Uterus (tissue), 4 donors: ENCODE results near the gene ASIC3. TPM values are rescaled to one million over a fixed set of nuclear protein-coding genes. Genes with fewer than 3 reads are reported as not detected.

Experiments used
- DNase-seq, 2 donors: peaks; one replicate each; pipeline ENCODE4 v3.0.0-alpha.2; 2019 to 2020
- H3K27ac ChIP-seq, 2 donors: fragments of 200-600 bp; sonication (generic); 1 replicate in 1 of 2; 2 replicates in 1 of 2; pipeline ENCODE4 v1.5.1; 2016 to 2018
- H3K27me3 ChIP-seq, 2 donors: fragments of 200-600 bp; sonication (generic); one replicate each; pipeline ENCODE4 v1.5.1; 2018 to 2019; ENCODE audit warnings: control low read depth in 1 of 2
- H3K36me3 ChIP-seq, 2 donors: fragments of 200-600 bp; sonication (generic); one replicate each; pipeline ENCODE4 v1.5.1; 2019; ENCODE audit warnings: control low read depth in 1 of 2
- H3K4me1 ChIP-seq, 2 donors: fragments of 200-600 bp; sonication (generic); one replicate each; pipeline ENCODE4 v1.5.1; 2018 to 2019; ENCODE audit warnings: control low read depth in 1 of 2
- H3K4me3 ChIP-seq, 2 donors: fragments of 200-600 bp; sonication (generic); 1 replicate in 1 of 2; 2 replicates in 1 of 2; pipeline ENCODE4 v1.5.1; 2018 to 2019; ENCODE audit warnings: mild to moderate bottlenecking in 1 of 2
- H3K9me3 ChIP-seq, 2 donors: fragments of 200-600 bp; sonication (generic); one replicate each; pipeline ENCODE4 v1.5.1; 2019; ENCODE audit warnings: control low read depth in 1 of 2
- POLR2A ChIP-seq, 2 donors: fragments of 450-650 bp; IDR thresholded peaks; one replicate each; pipeline ENCODE4 v1.6.1; 2016; ENCODE audit warnings: antibody characterized with exemption in 2 of 2, mild to moderate bottlenecking in 1 of 2, moderate library complexity in 1 of 2
- intact Hi-C: fragments of 100-400 bp; cut with DNase I; formaldehyde crosslinking; loops from one replicate; pipeline ENCODE4 v1.15.1; 2023; ENCODE audit warnings: low total_unique reads
- total RNA-seq, 4 donors: library from RNA; depleted of rRNA in 3 of 4; stranded (reverse); fragments of >200 nt in 3 of 4; gene quantifications; one replicate each; pipeline versions ENCODE4 v1.1.0 to v1.2.4, GENCODE V29; 2014 to 2023
- TF ChIP-seq, protein P1 (sequence below), 4 experiments: fragments of 200-600 bp in 2 of 4; fragments of 450-650 bp in 2 of 4; sonication (generic) in 2 of 4; IDR thresholded peaks; one replicate each; pipeline ENCODE4 v1.5.1; 2016 to 2019; ENCODE audit warnings: antibody characterized with exemption in 4 of 4, mild to moderate bottlenecking in 2 of 4, moderate library complexity in 1 of 4
- donor health status: DM: yes; HTN: yes; CAD: no.

ASIC3 gene
- total RNA-seq, 4 donors from 2014 or later, result 1.0 to 16.8 (median 1.3) TPM; not detected in 1

DNA sequence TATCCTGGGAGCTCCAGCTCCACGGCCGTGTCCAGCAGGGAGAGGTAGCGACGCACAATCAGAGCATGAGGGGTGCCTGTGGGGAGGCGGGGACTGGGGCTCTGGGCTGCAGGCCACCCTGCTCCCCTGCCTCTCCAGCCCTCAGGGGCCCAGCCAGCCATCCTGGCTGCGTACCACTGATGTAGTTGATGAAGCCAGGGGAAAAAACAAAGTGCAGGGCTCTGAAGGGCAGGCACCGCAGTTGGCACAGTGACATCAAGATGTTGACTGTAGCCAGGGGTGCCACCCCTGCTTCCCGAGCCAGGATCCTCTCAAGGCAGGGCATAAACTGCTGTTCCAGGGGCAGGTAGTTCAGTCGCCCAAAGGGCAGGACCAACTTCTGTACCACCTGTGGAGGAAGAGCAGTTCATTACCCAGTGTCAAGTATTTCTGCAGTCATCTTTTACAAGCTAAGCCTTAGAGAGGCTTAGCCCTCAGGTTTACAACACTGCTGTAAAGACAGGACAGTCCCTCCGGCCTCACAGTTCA lies 29.4 kb downstream of the ASIC3 start:
- intact Hi-C loops, result no loop called here
- H3K9me3 ChIP-seq, result no peaks in the 10 kb centered on the region
- no peaks in the 10 kb centered on the region for H3K27me3 ChIP-seq
- H3K4me1 ChIP-seq, result peaks cover 0 to 26% of the 10 kb centered on the region in 2 donors
- no peak for DNase-seq
- no peaks in the 10 kb centered on the region for H3K36me3 ChIP-seq
- no peak overlapping the region for H3K27ac ChIP-seq
- TF ChIP-seq, protein P1, sequence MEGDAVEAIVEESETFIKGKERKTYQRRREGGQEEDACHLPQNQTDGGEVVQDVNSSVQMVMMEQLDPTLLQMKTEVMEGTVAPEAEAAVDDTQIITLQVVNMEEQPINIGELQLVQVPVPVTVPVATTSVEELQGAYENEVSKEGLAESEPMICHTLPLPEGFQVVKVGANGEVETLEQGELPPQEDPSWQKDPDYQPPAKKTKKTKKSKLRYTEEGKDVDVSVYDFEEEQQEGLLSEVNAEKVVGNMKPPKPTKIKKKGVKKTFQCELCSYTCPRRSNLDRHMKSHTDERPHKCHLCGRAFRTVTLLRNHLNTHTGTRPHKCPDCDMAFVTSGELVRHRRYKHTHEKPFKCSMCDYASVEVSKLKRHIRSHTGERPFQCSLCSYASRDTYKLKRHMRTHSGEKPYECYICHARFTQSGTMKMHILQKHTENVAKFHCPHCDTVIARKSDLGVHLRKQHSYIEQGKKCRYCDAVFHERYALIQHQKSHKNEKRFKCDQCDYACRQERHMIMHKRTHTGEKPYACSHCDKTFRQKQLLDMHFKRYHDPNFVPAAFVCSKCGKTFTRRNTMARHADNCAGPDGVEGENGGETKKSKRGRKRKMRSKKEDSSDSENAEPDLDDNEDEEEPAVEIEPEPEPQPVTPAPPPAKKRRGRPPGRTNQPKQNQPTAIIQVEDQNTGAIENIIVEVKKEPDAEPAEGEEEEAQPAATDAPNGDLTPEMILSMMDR (IDR thresholded peaks at IDR 0.05), result no peak
- TF ChIP-seq POLR2A (IDR thresholded peaks at IDR 0.05), result no peak
- no peak overlapping the region for H3K4me3 ChIP-seq

DNA sequence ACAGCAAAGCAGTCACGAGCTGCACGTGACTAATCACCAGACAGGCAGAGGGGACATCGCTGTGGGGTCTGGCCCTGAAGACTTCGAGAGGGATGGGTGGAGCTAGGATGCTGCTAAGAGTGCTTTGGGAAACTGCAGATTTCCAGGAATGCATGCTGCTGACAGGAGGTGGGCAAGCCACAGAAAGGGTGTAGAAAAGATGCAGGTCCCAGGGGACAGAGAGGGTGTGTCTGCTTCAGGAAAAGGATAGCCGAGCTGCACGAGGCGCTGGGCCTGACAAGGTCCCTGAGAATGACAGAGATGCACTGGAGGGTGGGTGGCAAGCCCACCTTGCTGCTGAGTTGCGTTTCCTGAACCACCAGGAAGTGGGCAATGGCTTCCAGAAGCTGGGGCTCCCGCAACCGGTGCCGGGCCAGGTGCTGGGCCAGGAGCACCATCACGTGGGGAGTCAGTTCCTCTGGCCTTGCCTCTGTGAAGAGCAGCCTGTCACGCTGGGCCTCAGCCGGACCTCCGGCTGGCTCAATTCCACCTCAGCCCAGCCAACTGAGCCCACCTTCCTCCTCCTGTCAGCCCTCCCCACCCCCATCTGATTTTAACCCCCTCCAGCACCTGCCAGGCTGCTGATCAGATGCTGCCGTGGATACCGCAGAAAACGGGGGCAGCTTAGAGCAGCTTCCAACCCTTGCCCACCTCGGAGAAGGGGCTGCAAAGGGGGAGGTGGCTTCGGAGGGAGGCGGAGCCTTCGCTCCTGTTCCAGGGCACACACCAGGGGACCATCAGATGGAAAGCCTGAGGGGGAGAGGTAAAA lies 30.1 kb downstream of the ASIC3 start:
- H3K9me3 ChIP-seq, result no peaks in the 10 kb centered on the region
- intact Hi-C loops, result no loop called here
- no peak overlapping the region for H3K4me3 ChIP-seq
- no peak for TF ChIP-seq POLR2A (IDR thresholded peaks at IDR 0.05)
- TF ChIP-seq, protein P1 (IDR thresholded peaks at IDR 0.05), result no peak
- no peaks in the 10 kb centered on the region for H3K36me3 ChIP-seq
- H3K27ac ChIP-seq, result no peak overlapping the region
- no peak for DNase-seq
- no peaks in the 10 kb centered on the region for H3K27me3 ChIP-seq
- peaks cover 0 to 27% of the 10 kb centered on the region in 2 donors for H3K4me1 ChIP-seq

DNA sequence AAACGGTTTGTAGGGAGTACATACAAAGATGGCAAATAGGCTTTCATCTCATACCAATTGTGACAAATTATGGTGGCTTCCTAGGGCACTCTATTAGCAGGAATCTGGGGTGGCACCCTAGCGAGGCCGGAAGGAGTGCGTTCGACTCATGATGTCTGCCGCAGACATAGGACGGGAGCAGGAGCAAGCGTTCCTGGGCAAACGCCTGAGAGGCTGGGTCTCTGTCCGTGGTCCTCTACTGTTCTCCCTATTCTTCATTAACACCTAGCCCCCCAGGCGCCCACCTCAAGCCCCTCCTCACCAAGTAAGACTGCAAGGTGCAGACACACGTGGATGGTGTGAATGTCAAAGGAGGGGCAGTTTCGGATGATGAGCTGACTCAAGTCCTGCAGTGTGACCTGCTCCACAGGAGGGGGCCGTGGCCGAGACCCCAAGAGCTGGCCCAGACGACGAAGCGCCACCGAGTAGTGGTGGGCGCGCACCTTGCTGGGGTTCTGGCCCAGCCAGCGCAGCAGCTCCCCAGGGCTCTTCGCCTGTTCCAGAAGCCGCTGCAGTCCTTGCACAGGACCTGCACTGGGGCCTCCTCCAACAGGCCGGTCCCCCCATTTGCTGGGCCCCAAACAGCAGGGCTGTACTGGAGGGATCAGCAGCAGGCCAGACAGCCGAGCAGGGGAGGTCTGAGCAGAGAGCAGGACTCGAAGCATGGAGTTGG lies 31.0 kb downstream of the ASIC3 start:
- peak overlapping the region; percentile 90 to 93 for H3K27ac ChIP-seq
- H3K9me3 ChIP-seq, result no peaks in the 10 kb centered on the region
- TF ChIP-seq, protein P1 (IDR thresholded peaks at IDR 0.05), result no peak
- intact Hi-C loops, result no loop called here
- no peaks in the 10 kb centered on the region for H3K36me3 ChIP-seq
- H3K27me3 ChIP-seq, result no peaks in the 10 kb centered on the region
- peak; percentile 16 to 24 for DNase-seq
- H3K4me1 ChIP-seq, result peaks cover 0 to 27% of the 10 kb centered on the region in 2 donors
- H3K4me3 ChIP-seq, result peak overlapping the region; percentile 48 to 63

DNA sequence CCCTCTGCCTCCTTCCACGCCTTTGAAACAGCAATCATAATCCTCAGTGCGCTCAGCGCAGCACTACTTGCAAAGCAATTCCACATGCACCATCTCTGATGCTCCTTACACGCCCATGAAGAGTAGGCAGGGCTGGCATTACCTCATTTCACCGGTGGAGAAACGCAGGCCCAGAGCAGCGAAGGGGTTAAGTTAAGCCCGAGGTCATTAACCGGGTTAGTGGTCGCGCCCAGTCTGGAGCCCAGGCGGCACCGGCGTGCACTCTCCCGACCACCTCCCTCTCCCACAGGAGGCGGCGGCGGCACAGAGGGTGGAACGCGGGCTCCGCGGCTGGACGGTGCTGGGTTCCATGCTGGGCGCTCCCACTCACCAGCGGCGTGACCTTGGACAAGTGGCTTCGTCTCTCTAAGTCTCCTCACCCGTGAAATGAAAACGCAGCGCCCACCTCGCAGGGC lies 31.8 kb downstream of the ASIC3 start:
- Histone ChIP-seq H3K27me3 (no peaks in the 10 kb centered on the region), H3K4me3 (peak overlapping the region; percentile 48 to 63), H3K27ac (peak overlapping the region; percentile 90 to 93), H3K36me3 (no peaks in the 10 kb centered on the region), H3K4me1 (peaks cover 0 to 27% of the 10 kb centered on the region in 2 donors), H3K9me3 (no peaks in the 10 kb centered on the region)
- intact Hi-C loops, result no loop called here
- TF ChIP-seq POLR2A (IDR thresholded peaks at IDR 0.05), result no peak
- TF ChIP-seq, protein P1 (IDR thresholded peaks at IDR 0.05), result no peak
- DNase-seq, result peak in 1 of 2 donors; percentile 19
